Measurements from ENCODE around the gene TATDN3.

The TATDN3 gene

DNA sequence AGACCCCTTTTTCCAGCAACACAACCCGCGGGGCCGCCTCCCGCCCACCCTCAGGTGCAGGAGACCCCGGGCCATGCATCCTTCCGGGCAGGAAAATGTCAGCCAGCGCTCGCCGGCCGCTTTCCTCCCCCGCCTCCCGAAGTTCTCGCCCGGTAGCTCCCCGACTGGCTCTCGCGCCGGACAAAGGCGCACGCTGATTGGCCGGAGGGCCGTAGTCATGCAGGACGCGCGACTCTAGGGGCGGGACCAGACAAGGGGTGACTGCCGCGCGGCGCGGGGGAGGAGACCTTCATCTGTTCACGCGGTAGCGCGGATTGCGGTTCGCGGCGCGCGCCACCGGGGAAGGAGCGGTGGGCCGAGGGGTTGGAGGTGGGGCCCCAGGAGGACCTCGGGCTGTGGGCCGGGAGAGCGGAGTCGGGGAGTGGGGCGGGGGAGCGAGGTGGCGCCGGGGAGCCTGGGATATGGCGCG is 66.3 kb downstream of the TATDN3 start, which contains the start of gene FLVCR1:
Gene FLVCR1 (plus strand): TSS at position 284 of the 469 bp plus-strand sequence. CDS start 178 bp downstream, at position 462.
- Histone ChIP-seq H3K4me1 (ENCODE audit: insufficient read depth, low read length) (peaks cover 58% of the 10 kb centered on the region), H3K36me3 (ENCODE audit: insufficient read depth, low read length) (peaks cover 14% of the 10 kb centered on the region), H3K4me2 (ENCODE audit: insufficient read depth, low read length) (peak within 1 kb of the TSS; percentile 86), H3K79me2 (ENCODE audit: insufficient read depth, low read length) (peaks cover 62% of the 10 kb centered on the region), H3K27ac (ENCODE audit: low read length) (peak within 1 kb of the TSS; percentile 80), H3K9ac (ENCODE audit: low read depth, low read length) (peak within 1 kb of the TSS; percentile 66), H2AFZ (ENCODE audit: low read depth, low read length) (peak within 1 kb of the TSS; percentile 92), H3K9me3 (ENCODE audit: insufficient read depth, low read length, severe bottlenecking) (no peaks in the 10 kb centered on the region), H4K20me1 (ENCODE audit: insufficient read depth, low read length) (no peaks in the 10 kb centered on the region), H3K27me3 (ENCODE audit: insufficient read depth, low read length, poor library complexity) (no peaks in the 10 kb centered on the region), H3K4me3 (ENCODE audit: low read depth in 1 of 2, low read length in 2 of 2) (peak within 1 kb of the TSS; percentile 42 to 72; a peak in 3 of 4 replicates)
- TF ChIP-seq, protein P1, sequence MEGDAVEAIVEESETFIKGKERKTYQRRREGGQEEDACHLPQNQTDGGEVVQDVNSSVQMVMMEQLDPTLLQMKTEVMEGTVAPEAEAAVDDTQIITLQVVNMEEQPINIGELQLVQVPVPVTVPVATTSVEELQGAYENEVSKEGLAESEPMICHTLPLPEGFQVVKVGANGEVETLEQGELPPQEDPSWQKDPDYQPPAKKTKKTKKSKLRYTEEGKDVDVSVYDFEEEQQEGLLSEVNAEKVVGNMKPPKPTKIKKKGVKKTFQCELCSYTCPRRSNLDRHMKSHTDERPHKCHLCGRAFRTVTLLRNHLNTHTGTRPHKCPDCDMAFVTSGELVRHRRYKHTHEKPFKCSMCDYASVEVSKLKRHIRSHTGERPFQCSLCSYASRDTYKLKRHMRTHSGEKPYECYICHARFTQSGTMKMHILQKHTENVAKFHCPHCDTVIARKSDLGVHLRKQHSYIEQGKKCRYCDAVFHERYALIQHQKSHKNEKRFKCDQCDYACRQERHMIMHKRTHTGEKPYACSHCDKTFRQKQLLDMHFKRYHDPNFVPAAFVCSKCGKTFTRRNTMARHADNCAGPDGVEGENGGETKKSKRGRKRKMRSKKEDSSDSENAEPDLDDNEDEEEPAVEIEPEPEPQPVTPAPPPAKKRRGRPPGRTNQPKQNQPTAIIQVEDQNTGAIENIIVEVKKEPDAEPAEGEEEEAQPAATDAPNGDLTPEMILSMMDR (IDR thresholded peaks at IDR 0.05; ENCODE audit: borderline replicate concordance, extremely low read depth, low read length, poor library complexity, severe bottlenecking) = no peak
- TF ChIP-seq EZH2 (IDR thresholded peaks at IDR 0.05; ENCODE audit: borderline replicate concordance, low read depth, low read length, severe bottlenecking) = no peak
- ATAC-seq (ENCODE audit: insufficient read depth, low read depth) = peak; percentile 96
- peak; percentile 97 for DNase-seq

DNA sequence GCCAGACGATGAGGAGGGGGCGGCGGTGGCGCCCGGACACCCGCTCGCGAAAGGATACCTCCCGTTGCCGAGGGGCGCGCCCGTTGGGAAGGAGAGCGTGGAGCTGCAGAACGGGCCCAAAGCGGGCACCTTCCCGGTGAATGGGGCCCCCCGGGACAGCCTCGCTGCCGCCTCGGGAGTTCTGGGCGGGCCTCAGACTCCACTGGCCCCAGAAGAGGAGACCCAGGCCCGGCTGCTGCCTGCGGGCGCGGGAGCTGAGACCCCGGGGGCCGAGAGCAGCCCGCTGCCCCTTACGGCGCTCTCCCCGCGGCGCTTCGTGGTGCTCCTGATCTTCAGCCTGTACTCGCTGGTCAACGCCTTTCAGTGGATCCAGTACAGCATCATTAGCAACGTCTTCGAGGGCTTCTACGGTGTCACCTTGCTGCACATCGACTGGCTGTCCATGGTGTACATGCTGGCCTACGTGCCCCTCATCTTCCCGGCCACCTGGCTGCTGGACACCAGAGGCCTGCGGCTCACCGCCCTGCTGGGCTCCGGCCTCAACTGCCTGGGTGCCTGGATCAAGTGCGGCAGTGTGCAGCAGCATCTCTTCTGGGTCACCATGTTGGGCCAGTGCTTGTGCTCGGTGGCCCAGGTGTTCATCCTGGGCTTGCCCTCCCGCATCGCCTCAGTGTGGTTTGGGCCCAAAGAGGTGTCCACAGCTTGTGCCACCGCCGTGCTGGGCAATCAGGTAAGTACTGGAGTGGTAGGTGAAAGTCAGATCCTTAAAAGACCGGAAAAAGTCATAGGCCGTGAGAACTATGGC is 67.0 kb downstream of the TATDN3 start:
- H3K4me1 ChIP-seq (ENCODE audit: insufficient read depth, low read length) = peaks cover 58% of the 10 kb centered on the region
- H3K9me3 ChIP-seq (ENCODE audit: insufficient read depth, low read length, severe bottlenecking) = no peaks in the 10 kb centered on the region
- H3K27me3 ChIP-seq (ENCODE audit: insufficient read depth, low read length, poor library complexity) = no peaks in the 10 kb centered on the region
- peak overlapping the region; percentile 80 for H3K27ac ChIP-seq (ENCODE audit: low read length)
- peak overlapping the region; percentile 66 for H3K9ac ChIP-seq (ENCODE audit: low read depth, low read length)
- peaks cover 14% of the 10 kb centered on the region for H3K36me3 ChIP-seq (ENCODE audit: insufficient read depth, low read length)
- DNase-seq (no peak), ATAC-seq (ENCODE audit: insufficient read depth, low read depth) (peak; percentile 14; the same call in 2 of the 3 replicates)
- no peaks in the 10 kb centered on the region for H4K20me1 ChIP-seq (ENCODE audit: insufficient read depth, low read length)
- H3K4me2 ChIP-seq (ENCODE audit: insufficient read depth, low read length) = peak overlapping the region; percentile 86
- peak overlapping the region; percentile 42 to 72; a peak in 3 of 4 replicates for H3K4me3 ChIP-seq (ENCODE audit: low read depth in 1 of 2, low read length in 2 of 2)
- TF ChIP-seq, protein P1 (IDR thresholded peaks at IDR 0.05; ENCODE audit: borderline replicate concordance, extremely low read depth, low read length, poor library complexity, severe bottlenecking) = no peak
- no peak for TF ChIP-seq EZH2 (IDR thresholded peaks at IDR 0.05; ENCODE audit: borderline replicate concordance, low read depth, low read length, severe bottlenecking)
- peak overlapping the region; percentile 92 for H2AFZ ChIP-seq (ENCODE audit: low read depth, low read length)
- H3K79me2 ChIP-seq (ENCODE audit: insufficient read depth, low read length) = peaks cover 65% of the 10 kb centered on the region

DNA sequence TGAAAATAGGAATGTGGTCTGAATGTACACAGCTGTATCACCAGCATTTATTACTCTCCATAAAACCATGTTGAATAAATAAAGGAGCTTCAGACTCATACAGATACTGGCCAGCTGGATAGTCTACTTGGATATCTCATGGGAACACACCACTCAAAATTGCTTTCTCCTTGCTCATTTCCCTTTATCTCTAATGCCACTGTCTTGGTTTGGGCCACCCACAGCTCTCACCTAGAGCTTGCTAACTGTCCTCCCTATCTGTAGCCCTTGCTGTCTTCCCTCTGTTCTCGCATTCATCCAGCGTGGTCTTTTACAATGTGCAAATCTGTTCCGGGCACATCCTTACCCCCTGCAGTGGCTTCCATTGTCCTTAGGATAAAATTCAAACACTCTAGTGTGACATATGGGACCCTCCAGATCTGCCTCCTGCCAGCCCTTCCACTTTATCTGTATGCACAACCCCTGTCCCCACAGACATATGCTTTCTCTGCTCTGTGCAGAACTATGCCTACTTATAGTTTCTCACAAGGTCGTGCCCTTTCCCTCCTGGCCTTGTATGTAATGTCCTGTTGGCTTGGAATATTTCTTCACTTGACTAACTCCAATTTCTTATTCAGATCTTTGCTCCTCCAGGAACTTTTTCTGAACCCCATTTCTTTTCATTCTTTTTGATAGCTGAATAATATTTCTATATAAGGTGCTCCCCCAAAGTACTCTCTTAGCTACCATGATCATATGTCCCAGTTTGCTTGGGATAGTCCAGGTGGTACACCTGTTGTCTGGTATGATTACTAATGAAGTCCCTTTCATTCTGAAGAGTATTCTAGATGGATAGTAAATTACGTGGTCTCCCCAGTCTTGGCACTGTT is 69.3 kb downstream of the TATDN3 start:
- DNase-seq = no peak
- Histone ChIP-seq H3K4me1 (ENCODE audit: insufficient read depth, low read length) (peaks cover 62% of the 10 kb centered on the region), H3K4me3 (ENCODE audit: low read depth in 1 of 2, low read length in 2 of 2) (peak overlapping the region in 1 of 2 experiments; percentile 72; a peak in 3 of 4 replicates)

More for the DNA sequence above, 69.3 kb downstream of the TATDN3 start:
- 0 out of 2 replicates have a peak overlapping the region, but pooled peaks have one; percentile 2 for H3K27ac ChIP-seq (ENCODE audit: low read length)
- H3K9ac ChIP-seq (ENCODE audit: low read depth, low read length) = peak overlapping the region; percentile 6; the same call in 1 of the 2 replicates
- no peaks in the 10 kb centered on the region for H3K27me3 ChIP-seq (ENCODE audit: insufficient read depth, low read length, poor library complexity)
- TF ChIP-seq, protein P1 (IDR thresholded peaks at IDR 0.05; ENCODE audit: borderline replicate concordance, extremely low read depth, low read length, poor library complexity, severe bottlenecking) = no peak
- TF ChIP-seq EZH2 (IDR thresholded peaks at IDR 0.05; ENCODE audit: borderline replicate concordance, low read depth, low read length, severe bottlenecking) = no peak
- peak overlapping the region; percentile 86 for H3K4me2 ChIP-seq (ENCODE audit: insufficient read depth, low read length)
- peaks cover 72% of the 10 kb centered on the region for H3K79me2 ChIP-seq (ENCODE audit: insufficient read depth, low read length)
- H2AFZ ChIP-seq (ENCODE audit: low read depth, low read length) = no peak overlapping the region
- ATAC-seq (ENCODE audit: insufficient read depth, low read depth) = no peak
- H4K20me1 ChIP-seq (ENCODE audit: insufficient read depth, low read length) = 0 out of 2 replicates have a peak, but pooled peaks cover 3% of the 10 kb centered on the region
- H3K9me3 ChIP-seq (ENCODE audit: insufficient read depth, low read length, severe bottlenecking) = no peaks in the 10 kb centered on the region
- peaks cover 27% of the 10 kb centered on the region for H3K36me3 ChIP-seq (ENCODE audit: insufficient read depth, low read length)

All from DND-41 (cell line).